PC-3 (cell line): ENCODE data around the gene SLC12A8.

Experiments
- CTCF ChIP-seq: fragments of 300-600 bp; sonication (generic); conservative IDR thresholded peaks from 2 replicates; pipeline ENCODE4 v1.5.1; 2017; ENCODE audit warnings: antibody characterized with exemption, low read depth, mild to moderate bottlenecking, low read length
- EZH2 ChIP-seq: fragments of 300-600 bp; sonication (generic); IDR thresholded peaks from one replicate; pipeline ENCODE4 v1.6.1; 2017; ENCODE audit warnings: antibody characterized with exemption, mild to moderate bottlenecking, low read length; ENCODE audit not compliant: unreplicated experiment

- TF ChIP-seq EZH2 (no peak), CTCF (no peak)
These were observed 134.7 kb downstream of the SLC12A8 start for GRCh38 chr3:125077864-125078263.
